Activated CD4-positive, alpha-beta memory T cell treated with anti-CD3 and anti-CD28 coated beads, Interleukin-2, amount 10 ng/mL, durations not matched to agents 7 days and 5 days (primary cell): Measurements from ENCODE around the gene NUP98. TPM values are rescaled to one million over a fixed set of nuclear protein-coding genes. Genes with fewer than 3 reads are reported as not detected.

Experiments
- CTCF ChIA-PET: fragments of 350-600 bp; sonication (Branson Sonifier 250); formaldehyde crosslinking; loops from one replicate; lab custom pipeline; 2021; ENCODE audit warnings: antibody characterized with exemption, inconsistent platforms; lab: Charles Lee
- POLR2A ChIA-PET: fragments of 350-600 bp; sonication (Branson Sonifier 250); formaldehyde crosslinking; loops from one replicate; lab custom pipeline; 2021; ENCODE audit warnings: antibody characterized with exemption; lab: Charles Lee
- DNase-seq: peaks from one replicate; pipeline ENCODE4 v3.0.0-alpha.2; 2020
- H3K27ac Mint-ChIP-seq: one replicate; pipeline ENCODE4 v1.8.0; 2021; ENCODE audit warnings: mild to moderate bottlenecking, mixed read lengths
- H3K27me3 Mint-ChIP-seq: one replicate; pipeline ENCODE4 v1.8.0; 2021; ENCODE audit warnings: mixed read lengths
- H3K36me3 Mint-ChIP-seq: one replicate; pipeline ENCODE4 v1.8.0; 2021; ENCODE audit warnings: low read depth, mixed read lengths
- H3K4me1 Mint-ChIP-seq: one replicate; pipeline ENCODE4 v1.8.0; 2021; ENCODE audit warnings: mixed read lengths
- H3K4me3 Mint-ChIP-seq: one replicate; pipeline ENCODE4 v1.8.0; 2021; ENCODE audit warnings: mild to moderate bottlenecking, mixed read lengths
- H3K9me3 Mint-ChIP-seq: one replicate; pipeline ENCODE4 v1.8.0; 2021; ENCODE audit warnings: mixed read lengths
- total RNA-seq, 2 experiments: library from RNA; stranded (reverse); gene quantifications; one replicate each; pipeline ENCODE4 v1.2.3, GENCODE V29; 2021

NUP98 gene
- 10 to 100 TPM; 93.9 to 95.2 TPM for total RNA-seq

DNA sequence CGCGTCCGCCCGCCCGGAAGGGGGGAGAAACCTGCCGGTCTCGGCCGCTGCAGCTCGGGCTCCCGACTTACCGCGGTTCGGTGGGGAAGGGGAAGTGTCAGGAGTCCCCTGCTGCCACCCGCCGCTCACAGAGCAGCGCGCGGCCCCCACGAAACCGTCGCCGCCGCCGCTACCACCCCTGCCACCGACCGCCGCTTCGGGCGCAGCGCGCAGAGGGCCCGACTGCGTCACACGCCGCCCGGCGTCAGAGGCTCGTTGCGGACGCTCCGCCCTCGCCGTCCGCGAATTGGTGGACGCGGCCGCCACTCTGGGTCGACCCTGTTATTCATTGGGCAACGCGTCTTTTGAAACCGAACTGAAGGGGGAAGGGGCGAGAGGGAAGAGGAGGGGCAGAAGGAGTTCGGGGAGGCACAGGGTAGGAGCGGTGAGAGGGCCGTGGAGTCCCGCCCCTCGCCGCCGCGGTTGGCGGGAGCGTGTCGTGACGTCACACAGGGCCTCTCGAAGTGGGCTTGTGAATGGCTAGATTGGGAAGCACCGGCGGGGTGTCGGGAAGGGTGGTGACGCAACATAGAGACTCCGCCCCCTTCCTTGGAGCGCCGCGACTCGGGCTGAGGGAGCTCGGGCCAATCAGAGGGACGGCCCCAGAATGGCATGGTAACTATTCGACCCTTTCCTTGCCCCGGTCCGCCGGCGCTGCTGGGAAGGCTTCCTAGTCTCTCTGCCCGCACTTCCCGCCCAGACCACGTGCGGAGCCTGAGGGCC, at the start of gene NUP98:
NUP98 (minus strand) TSS at position 226 of the 762 bp plus-strand sequence. CDS start 15,437 bp downstream, outside the sequence.
- Mint-ChIP-seq H3K4me3 (peak within 1 kb of the TSS; percentile 93), H3K36me3 (peaks cover 25% of the 10 kb centered on the region), H3K27me3 (no peaks in the 10 kb centered on the region), H3K9me3 (no peaks in the 10 kb centered on the region), H3K4me1 (peaks cover 51% of the 10 kb centered on the region), H3K27ac (peak within 1 kb of the TSS; percentile 92)
- CTCF ChIA-PET, result interaction anchor here (0.6 to 6.9 kb wide), 8 partner anchors 11 to 279 kb away, joined by 3 to 57 read pairs (median 6); partner anchors contain the start of genes PGAP2, RHOG and STIM1
- peak; percentile 100 for DNase-seq
- POLR2A ChIA-PET, result interaction anchor here (0.7 to 4.2 kb wide), 10 partner anchors 11 to 294 kb away, joined by 3 to 34 read pairs (median 8); partner anchors contain the start of genes PGAP2, RHOG and STIM1

DNA sequence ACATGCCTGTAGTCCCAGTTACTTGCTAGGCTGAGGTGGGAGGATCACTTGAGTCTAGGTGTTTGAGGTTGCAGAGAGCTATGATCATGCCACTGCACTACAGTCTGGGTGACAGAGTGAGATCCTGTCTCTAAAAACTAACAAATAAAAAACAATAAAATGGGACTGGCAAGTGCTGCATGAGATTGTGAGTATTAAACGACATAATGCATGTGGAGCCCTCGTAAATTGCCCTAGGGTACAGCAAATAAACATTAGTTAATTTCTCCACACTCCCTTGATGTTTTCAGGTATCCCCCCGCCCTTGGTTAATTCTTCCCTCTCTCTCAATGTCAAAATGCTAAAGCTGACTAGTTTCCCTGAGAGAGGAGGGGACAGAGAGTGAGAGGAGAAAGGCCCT, 48.3 kb upstream of the NUP98 start:
- ChIA-PET POLR2A (interaction anchor here (1.0 to 19.7 kb wide), 3 partner anchors 9 to 10 kb away, joined by 3 to 639 read pairs (median 3); partner anchors contain the start of gene STIM1), CTCF (interaction anchor here (17.4 to 19.4 kb wide), 2 partner anchors 6 to 224 kb away, joined by 461 to 554 read pairs; partner anchors contain the start of gene STIM1)
- no peaks in the 10 kb centered on the region for H3K36me3 Mint-ChIP-seq
- H3K9me3 Mint-ChIP-seq, result no peaks in the 10 kb centered on the region
- peaks cover 24% of the 10 kb centered on the region for H3K4me1 Mint-ChIP-seq
- no peak overlapping the region for H3K27ac Mint-ChIP-seq
- H3K4me3 Mint-ChIP-seq, result no peak overlapping the region
- no peak for DNase-seq
- peaks cover 3% of the 10 kb centered on the region for H3K27me3 Mint-ChIP-seq

DNA sequence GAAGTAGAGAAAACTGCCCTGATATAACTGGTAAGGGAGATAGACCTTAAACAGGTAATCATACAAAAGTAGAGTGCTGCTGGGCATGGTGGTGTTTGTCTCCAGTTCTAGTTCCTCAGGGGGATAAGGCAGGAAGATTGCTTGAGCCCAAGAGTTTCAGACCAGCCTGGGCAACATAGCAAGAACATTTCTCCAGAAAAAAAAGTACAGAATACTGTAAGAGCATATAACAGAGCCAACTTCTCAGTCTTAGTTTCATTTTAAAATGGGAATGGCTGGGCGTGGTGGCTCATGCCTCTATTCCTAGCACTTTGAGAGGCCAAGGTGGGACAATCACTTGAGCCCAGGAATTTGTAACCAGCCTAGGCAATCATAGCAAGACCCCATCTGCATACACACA, 47.9 kb upstream of the NUP98 start:
- Mint-ChIP-seq H3K36me3 (no peaks in the 10 kb centered on the region), H3K4me1 (peaks cover 24% of the 10 kb centered on the region), H3K27ac (no peak overlapping the region), H3K4me3 (no peak overlapping the region), H3K27me3 (peaks cover 3% of the 10 kb centered on the region), H3K9me3 (no peaks in the 10 kb centered on the region)
- ChIA-PET CTCF (interaction anchor here (2.1 to 19.4 kb wide), 3 partner anchors 7 to 224 kb away, joined by 5 to 554 read pairs (median 461); partner anchors contain the start of gene STIM1), POLR2A (interaction anchor here (1.0 to 19.7 kb wide), 2 partner anchors 9 to 10 kb away, joined by 3 to 639 read pairs; partner anchors contain the start of gene STIM1)
- no peak for DNase-seq

DNA sequence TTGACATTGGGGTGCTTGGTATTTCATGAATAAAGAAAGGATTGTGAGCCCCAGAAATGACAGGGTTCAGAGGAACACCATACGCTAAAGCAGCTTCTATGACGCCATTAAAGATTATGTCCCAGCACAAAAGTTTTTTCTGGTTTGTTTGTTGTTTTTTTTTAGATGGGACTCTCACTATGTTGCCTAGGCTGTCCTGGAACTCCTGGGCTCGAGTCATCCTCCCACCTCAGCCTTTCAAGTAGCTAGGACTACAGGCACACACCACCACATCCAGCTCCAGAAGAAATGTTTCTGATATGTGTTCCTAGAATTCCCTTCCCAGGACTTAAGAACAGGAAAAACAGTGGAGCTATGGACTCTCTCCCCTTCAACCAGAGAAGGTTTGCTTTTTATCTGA, 46.0 kb upstream of the NUP98 start:
- Mint-ChIP-seq H3K4me3 (no peak overlapping the region), H3K36me3 (peaks cover 18% of the 10 kb centered on the region), H3K9me3 (no peaks in the 10 kb centered on the region), H3K4me1 (peaks cover 29% of the 10 kb centered on the region), H3K27me3 (no peaks in the 10 kb centered on the region), H3K27ac (no peak overlapping the region)
- ChIA-PET CTCF (interaction anchor here (0.6 to 19.4 kb wide), 4 partner anchors 8 to 226 kb away, joined by 4 to 554 read pairs (median 233); partner anchors contain the start of gene STIM1), POLR2A (interaction anchor here (1.3 to 19.7 kb wide), 2 partner anchors 12 to 242 kb away, joined by 4 to 639 read pairs; partner anchors contain the start of gene STIM1)
- DNase-seq, result no peak

DNA sequence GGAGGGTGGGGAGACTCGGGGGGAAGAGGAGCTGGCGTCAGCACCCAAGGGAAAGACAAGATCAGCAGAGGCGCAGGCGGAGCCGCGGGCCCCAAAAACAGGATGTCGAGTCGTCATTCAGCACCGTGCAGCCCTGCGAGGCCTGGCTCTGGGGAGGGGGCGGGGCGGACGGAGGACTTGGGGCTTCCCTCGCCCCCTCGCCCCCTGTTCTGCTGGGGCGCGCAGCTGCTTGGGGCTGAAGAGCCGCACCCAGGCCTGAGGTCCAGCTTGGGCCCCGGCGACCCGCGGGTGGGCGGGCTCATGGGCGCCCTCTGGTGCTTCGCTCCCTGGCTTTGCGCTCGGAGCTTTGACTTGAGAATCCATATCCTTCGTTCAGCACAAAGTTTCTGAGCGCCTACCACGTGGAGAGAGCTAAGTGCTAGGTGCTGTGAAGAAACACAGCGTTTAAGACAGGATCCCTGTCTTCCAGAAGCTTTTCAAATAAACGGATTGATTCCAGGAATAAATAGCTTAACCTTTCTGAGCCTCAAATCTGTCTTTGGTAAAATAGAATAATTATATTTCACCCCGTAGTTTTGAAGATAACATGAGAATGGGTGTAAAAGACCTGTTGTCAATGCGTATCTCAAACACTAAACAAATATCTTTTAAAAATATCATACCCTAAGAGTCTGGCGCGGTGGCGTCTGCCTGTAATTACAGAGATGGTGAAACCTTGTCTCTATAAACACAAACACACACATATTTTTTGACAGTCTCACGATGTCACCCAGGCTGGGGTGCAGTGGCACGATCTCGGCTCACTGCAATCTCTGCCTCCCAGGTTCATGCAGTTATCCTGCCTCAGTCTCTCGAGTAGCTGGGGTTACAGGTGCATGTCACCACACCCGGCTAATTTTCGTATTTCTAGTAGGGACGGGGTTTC, 44.3 kb upstream of the NUP98 start:
- H3K9me3 Mint-ChIP-seq, result no peaks in the 10 kb centered on the region
- H3K4me1 Mint-ChIP-seq, result peaks cover 44% of the 10 kb centered on the region
- ChIA-PET CTCF (interaction anchor here (0.6 to 19.4 kb wide), 33 partner anchors 9 to 255 kb away, joined by 3 to 554 read pairs (median 4); partner anchors contain the start of genes NUP98, PGAP2, RRM1 and STIM1), POLR2A (interaction anchor here (0.7 to 19.7 kb wide), 35 partner anchors 11 to 853 kb away, joined by 3 to 639 read pairs (median 7); partner anchors contain the start of genes NUP98, PGAP2, RRM1 and STIM1)
- H3K36me3 Mint-ChIP-seq, result peaks cover 32% of the 10 kb centered on the region
- DNase-seq, result peak; percentile 93
- H3K27me3 Mint-ChIP-seq, result no peaks in the 10 kb centered on the region
- peak overlapping the region; percentile 96 for H3K27ac Mint-ChIP-seq
- peak overlapping the region; percentile 90 for H3K4me3 Mint-ChIP-seq

DNA sequence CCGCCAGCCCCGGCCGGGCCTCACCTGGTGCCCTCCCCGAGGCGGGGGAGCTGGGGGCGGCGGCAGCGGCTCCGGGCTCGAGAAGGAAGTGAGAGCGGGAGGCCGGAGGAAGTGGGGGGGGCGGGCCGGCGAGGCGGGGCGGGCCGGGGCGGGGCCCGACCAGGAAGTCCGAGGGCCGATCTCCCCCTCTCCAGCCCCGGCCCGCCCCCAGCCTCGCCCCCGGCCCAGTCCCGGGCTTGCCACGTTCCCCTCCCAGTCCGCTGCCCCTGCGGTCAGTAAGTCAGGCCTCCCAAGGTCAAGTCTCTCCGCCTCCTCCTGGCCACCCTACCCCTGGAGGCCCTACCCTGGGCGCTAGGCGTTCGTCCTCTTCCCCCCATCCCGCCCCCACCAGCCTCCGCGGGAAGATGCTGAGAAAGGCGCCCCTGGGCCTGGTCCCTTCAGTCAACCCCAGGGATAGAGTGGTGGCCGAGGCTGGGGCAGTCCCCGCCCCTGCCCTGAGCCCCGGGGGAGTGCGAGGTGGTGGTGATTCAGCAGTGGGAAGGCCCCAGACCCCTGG, 43.6 kb upstream of the NUP98 start, which contains the start of gene RHOG:
RHOG (minus strand) TSS at position 90 of the 556 bp plus-strand sequence. CDS start 12,821 bp downstream, outside the sequence.
- ChIA-PET POLR2A (interaction anchor here (0.6 to 19.7 kb wide), 36 partner anchors 10 to 852 kb away, joined by 3 to 639 read pairs (median 6); partner anchors contain the start of genes NUP98, PGAP2, RRM1 and STIM1), CTCF (interaction anchor here (0.5 to 19.4 kb wide), 22 partner anchors 8 to 265 kb away, joined by 3 to 554 read pairs (median 6); partner anchors contain the start of genes NUP98, PGAP2, RRM1 and STIM1)
- H3K27me3 Mint-ChIP-seq, result no peaks in the 10 kb centered on the region
- no peak for DNase-seq
- peaks cover 36% of the 10 kb centered on the region for H3K36me3 Mint-ChIP-seq
- H3K4me1 Mint-ChIP-seq, result peaks cover 52% of the 10 kb centered on the region
- H3K4me3 Mint-ChIP-seq, result peak within 1 kb of the TSS; percentile 90
- H3K9me3 Mint-ChIP-seq, result no peaks in the 10 kb centered on the region
- H3K27ac Mint-ChIP-seq, result peak within 1 kb of the TSS; percentile 96

DNA sequence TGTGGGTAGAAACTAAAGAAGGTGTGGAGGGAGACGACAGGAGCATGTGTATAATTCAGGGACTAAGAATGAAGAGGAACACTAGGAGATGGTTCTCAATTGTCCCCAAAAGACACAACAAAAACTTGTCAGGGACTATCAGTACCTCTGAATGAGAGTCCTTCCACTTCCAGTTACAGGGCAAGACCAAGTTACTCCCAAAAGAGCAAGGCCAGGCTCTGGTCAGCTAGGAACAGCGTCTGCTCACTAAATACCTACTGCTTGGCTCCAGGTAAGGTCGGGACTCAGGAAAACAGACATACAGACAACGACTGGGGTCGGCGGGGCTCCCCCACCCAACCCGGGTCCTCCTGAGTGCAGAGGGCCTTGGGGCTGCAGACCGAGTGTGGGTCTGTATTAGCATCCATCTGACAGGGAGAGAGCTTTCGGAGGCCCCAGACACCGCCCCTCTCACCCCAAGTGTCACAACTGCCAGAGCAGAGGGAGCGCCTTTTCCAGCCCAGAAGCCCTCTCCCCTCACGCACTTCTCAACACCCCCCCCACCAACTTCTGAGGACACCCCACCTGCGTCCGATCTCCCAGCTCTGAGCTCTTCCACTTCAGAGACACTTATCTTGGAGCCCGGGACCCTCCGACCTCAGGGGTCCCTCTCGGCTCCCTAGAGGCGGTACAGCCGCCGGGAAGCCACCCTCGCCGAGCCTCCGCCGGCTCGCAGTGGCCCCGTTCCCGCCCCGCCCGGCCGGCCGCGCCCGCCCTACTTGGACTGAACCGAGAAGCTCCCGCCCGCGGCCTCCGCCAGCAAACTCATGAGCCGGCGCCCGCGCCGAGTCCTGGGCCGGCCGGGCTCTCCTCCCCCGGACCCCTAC, 42.9 kb upstream of the NUP98 start:
- Mint-ChIP-seq H3K9me3 (no peaks in the 10 kb centered on the region), H3K36me3 (peaks cover 42% of the 10 kb centered on the region), H3K27ac (peak overlapping the region; percentile 89), H3K27me3 (no peaks in the 10 kb centered on the region), H3K4me1 (peaks cover 58% of the 10 kb centered on the region), H3K4me3 (peak overlapping the region; percentile 90)
- peak; percentile 41 for DNase-seq
- POLR2A ChIA-PET, result interaction anchor here (0.6 to 19.7 kb wide), 31 partner anchors 9 to 310 kb away, joined by 3 to 639 read pairs (median 11); partner anchors contain the start of genes NUP98, PGAP2, RRM1 and STIM1
- CTCF ChIA-PET, result interaction anchor here (0.5 to 19.4 kb wide), 9 partner anchors 12 to 265 kb away, joined by 3 to 554 read pairs (median 24); partner anchors contain the start of genes PGAP2 and STIM1

DNA sequence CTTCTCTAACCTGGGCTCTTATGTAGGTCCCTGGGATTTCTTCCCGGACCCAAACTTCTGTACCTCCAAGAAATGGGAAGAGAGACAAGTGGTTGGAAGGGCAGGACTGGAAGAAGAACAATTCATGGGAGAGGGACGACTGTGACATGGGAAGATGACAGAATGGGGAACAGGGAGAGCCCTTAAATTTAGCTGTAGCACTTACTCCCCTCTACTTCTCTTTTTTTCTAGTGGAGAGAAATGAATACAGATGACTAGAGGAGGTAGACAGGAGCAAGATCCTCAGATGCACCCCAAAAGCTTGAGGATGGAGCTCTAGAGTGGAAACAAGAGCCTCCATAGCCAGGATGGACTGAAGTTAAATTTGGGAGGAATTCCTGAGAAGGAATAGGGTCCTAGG, 41.1 kb upstream of the NUP98 start:
- peak overlapping the region; percentile 90 for H3K4me3 Mint-ChIP-seq
- DNase-seq, result no peak
- CTCF ChIA-PET, result interaction anchor here (1.0 to 19.4 kb wide), 6 partner anchors 9 to 231 kb away, joined by 3 to 554 read pairs (median 23); partner anchors contain the start of gene STIM1
- H3K36me3 Mint-ChIP-seq, result peaks cover 60% of the 10 kb centered on the region
- H3K4me1 Mint-ChIP-seq, result peaks cover 70% of the 10 kb centered on the region
- peak overlapping the region; percentile 89 for H3K27ac Mint-ChIP-seq
- H3K27me3 Mint-ChIP-seq, result no peaks in the 10 kb centered on the region
- no peaks in the 10 kb centered on the region for H3K9me3 Mint-ChIP-seq
- POLR2A ChIA-PET, result interaction anchor here (1.1 to 19.7 kb wide), 12 partner anchors 8 to 263 kb away, joined by 3 to 639 read pairs (median 10); partner anchors contain the start of genes NUP98, PGAP2 and STIM1

DNA sequence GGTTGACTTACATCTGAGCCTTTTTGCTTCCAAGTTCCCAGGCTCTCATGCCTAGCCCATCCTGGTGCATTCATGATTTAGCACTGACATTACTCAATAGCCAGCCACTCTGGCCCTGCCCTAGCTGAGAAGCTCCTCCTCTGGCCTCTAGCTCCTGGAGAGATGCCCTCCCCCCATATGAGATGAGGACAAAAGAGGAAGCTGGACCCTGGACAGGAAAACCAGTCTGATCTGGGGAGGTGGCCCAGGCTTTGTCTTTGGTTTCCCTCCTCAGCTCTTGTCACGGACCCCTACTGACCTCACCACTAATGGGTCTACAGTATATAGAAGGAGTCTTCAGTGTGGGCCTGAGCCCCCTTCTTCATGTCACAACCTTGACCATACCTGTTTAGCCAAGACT, 40.4 kb upstream of the NUP98 start:
- H3K27me3 Mint-ChIP-seq, result no peaks in the 10 kb centered on the region
- H3K27ac Mint-ChIP-seq, result peak overlapping the region; percentile 89
- H3K4me3 Mint-ChIP-seq, result peak overlapping the region; percentile 90
- no peaks in the 10 kb centered on the region for H3K9me3 Mint-ChIP-seq
- POLR2A ChIA-PET, result interaction anchor here (1.1 to 19.7 kb wide), 11 partner anchors 10 to 263 kb away, joined by 3 to 639 read pairs (median 6); partner anchors contain the start of genes NUP98, PGAP2 and STIM1
- H3K36me3 Mint-ChIP-seq, result peaks cover 64% of the 10 kb centered on the region
- H3K4me1 Mint-ChIP-seq, result peaks cover 74% of the 10 kb centered on the region
- no peak for DNase-seq
- CTCF ChIA-PET, result interaction anchor here (1.4 to 19.4 kb wide), 7 partner anchors 12 to 258 kb away, joined by 4 to 554 read pairs (median 21); partner anchors contain the start of gene STIM1

DNA sequence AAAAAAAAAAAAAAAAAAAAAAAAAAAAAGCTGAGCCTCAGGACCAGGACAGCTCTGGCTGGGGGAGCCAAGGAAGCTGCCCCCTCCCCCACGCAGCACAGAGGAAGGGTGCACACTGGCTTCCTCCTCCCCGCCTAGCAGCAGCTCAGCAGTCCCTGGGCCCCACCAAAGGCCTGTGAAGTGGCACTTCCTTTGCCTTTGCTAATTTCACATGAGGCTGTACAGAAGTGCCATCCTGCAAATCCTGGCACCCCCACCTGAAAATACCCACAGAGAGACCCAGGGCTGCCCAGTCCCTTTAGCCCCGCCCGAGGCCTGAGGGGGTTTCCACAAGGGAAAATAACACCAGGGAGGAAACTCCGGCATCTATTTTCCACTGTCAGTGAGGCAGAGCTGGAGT, 39.5 kb upstream of the NUP98 start:
- H3K4me3 Mint-ChIP-seq, result peak overlapping the region; percentile 90
- H3K9me3 Mint-ChIP-seq, result no peaks in the 10 kb centered on the region
- peak overlapping the region; percentile 89 for H3K27ac Mint-ChIP-seq
- peak; percentile 66 for DNase-seq
- ChIA-PET POLR2A (interaction anchor here (0.8 to 19.7 kb wide), 12 partner anchors 9 to 258 kb away, joined by 3 to 639 read pairs (median 4); partner anchors contain the start of genes PGAP2 and STIM1), CTCF (interaction anchor here (1.1 to 17.4 kb wide), 6 partner anchors 11 to 259 kb away, joined by 3 to 461 read pairs (median 13); partner anchors contain the start of gene STIM1)
- no peaks in the 10 kb centered on the region for H3K27me3 Mint-ChIP-seq
- peaks cover 78% of the 10 kb centered on the region for H3K4me1 Mint-ChIP-seq
- H3K36me3 Mint-ChIP-seq, result peaks cover 71% of the 10 kb centered on the region
